KG1 (cell line): Measurements from ENCODE around the gene OR52N5.

ENCODE experiments used
- DNase-seq: peaks from one replicate; lab custom pipeline; 2025; lab: John Stamatoyannopoulos, UW

Gene OR52N5

DNA sequence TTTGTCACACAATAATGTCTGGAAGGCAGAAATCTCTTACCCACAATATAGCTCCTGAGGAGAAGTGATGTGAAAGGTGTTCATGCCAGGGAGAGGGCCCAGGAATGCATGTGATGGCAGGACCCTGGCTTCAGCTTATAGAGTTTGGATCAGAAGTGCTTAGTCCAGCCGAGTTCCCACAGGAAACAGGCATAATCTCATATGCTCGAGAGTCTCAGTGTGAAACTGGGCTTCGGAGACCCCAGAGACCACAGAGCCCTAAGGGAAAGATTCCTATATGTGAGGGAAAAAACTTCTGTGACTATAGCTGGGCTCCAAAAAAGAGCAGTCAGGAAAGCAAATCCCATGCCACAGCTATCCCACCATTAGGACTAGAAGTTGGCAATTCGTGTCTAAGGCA lies at the start of gene OR52N5:
TSS of gene OR52N5 (minus strand) at position 101 of the 400 bp plus-strand sequence. CDS start 4,721 bp downstream, outside the sequence.
- DNase-seq: no peak

DNA sequence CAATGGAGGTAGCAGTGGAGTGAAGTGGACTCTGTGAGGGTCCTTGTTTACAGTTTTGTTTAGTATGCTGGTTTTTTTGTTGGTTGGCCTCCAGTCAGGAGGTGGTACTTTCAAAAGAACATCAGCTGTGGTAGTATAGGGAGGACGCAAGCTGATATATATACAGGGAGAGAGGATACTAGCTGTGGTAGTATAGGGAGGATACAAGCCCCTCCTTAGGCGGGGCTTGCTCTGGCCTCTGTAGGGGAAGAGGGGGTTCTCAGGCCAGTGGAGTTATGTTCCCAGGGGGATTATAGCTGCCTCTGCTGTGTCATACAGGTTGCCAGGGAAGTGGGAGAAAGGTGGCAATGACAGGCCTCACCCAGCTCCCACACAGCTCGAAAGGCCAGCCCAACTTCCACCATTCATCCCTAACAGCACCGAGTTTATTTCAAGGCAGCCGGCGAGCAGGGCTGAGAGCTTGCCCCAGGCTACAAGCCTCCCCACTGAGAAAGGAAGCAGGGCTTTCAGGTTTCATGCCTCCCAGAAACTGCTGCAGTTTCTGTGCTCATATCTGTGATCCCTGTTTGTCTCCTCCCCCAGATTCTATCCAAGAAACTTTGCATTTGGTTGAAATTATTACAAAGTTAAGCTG lies 48.2 kb upstream of the OR52N5 start:
- no peak for DNase-seq

DNA sequence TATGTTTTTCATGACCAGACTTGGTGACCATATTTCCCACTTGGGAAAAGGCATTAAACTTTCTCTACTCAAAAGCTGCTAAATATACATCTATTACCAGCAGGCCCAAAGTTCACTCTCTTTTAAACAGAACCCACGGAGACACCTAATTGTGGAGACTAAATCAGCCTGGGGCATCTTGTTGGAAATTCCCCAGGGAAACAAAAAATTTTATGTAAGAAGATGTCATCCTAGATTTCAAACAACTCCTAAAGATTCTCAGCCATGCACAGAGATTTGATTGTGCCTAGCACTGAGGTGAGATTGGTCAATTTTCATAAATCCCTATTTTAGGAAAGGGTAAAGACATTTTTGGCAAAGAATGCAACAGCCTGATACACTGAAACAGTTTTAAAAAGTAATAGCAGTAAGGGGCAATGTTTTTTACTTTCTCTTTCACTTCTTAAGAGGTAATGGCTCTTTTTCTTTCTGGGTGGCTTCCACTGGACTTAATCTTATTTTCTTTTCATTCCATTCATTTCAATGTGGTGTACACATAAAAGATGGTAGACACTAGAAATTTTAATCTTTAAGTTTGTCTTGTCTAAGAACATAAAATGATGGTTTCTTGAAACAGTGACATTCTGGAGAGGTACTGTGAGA lies 35.2 kb upstream of the OR52N5 start:
- no peak for DNase-seq

DNA sequence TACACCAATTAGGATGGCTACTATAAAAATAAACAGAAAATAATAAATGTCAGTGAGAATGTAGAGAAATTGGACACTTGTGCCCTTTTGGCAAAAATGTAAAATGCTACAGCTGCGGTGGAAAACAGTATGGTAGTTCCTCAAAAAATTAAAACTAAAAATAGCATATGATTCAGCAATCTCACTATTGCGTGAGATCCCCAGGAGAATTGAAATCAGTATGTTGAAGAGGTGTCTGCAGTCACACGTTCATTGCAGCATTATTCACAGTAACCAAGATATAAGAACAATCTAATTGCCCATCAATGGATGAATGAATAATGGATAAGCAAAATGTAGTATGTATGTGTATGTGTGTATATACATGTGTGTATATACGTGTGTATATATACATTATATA lies 32.4 kb upstream of the OR52N5 start:
- no peak for DNase-seq

DNA sequence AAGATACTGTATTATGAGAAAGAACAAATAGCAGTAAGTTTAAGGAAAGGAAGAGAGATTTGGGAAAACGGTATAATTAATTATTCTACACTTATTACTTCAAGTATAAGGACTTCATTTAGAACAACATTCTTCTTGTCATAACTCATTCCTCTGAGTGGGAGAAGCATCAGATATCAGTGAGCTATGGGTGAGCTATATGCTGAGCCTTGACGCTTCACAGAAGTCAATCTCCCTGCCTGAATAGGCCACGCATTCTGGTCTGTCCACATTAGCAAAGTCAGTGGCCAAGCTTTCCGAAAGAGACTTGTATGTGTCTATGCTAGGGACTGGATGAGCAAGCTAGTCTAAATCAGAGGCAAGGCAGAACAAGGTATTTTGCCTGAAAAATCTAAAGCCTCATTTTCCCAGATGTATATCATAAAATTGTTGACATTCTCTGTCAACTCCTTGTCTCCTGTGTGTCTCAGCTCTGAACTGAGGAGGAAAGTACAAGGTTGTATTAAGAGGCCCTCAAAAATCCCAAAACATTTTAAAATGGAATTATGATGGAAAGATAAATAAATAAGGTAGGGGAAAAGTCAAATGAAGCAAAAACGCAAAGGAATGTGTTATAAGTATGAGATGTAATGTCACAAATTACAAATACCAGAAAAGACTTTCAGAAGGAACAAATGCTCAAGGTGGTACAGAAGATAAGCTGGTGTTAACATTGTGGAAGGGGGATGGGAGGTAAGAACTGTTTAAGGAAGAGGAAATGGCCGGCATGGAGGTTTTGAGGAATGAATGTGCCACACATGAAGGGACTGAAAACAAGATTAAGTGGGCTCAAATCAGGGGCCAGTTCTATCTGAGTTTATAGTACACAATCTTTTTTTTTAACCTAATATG lies 27.0 kb upstream of the OR52N5 start:
- DNase-seq: no peak

DNA sequence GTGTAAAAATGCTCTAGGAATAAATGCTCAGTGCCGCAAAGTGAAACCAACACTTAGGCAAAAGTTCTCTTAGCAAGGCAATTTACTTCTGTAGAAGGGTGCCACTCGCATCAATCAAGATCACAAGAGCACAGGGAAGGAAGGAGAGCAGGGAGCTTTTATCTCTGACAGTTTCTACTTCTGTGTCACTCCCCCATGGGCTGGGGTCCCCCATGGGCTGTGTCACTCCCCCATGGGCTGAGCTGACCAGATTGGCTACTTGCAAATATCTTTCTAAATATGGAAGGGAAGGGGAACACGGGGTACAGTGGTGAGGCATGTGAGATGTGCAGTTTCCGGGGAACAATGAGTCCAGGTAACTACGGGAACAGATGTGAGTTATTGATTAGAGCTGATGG lies 26.0 kb upstream of the OR52N5 start:
- DNase-seq: no peak

DNA sequence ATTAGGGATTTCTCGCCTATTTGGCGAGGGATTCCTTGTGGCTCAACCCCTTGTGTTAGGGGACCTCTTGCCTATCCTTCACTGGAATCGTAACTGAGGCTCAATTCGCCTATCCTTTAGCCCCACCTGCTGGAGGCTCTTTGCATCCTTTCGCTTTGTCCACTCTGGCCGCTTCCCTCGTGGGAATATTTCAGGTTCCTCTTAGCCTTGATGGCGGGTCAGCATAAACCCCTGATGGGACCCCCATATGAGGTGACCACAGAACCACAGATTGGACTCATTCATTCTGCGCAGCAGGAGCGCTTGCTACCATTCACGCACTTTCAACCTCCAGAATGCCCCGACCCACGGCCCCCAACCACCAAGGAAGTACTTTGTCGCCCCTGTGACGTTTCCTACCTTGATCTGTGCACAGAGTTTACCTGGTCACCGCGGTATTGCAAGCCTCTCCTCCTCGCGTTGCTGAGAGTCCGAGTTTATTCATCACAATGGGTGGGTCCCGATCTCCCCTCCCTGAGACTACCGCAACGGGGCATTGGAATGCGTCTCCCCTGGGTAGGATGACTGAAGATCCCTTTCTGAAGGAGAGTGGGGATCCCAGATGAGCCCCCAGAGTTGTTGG lies 25.5 kb upstream of the OR52N5 start, which contains the start of gene OR52N2:
TSS of gene OR52N2 (plus strand) at position 425 of the 622 bp plus-strand sequence. CDS start 11,412 bp downstream, outside the sequence.
- peak; percentile 59 for DNase-seq

DNA sequence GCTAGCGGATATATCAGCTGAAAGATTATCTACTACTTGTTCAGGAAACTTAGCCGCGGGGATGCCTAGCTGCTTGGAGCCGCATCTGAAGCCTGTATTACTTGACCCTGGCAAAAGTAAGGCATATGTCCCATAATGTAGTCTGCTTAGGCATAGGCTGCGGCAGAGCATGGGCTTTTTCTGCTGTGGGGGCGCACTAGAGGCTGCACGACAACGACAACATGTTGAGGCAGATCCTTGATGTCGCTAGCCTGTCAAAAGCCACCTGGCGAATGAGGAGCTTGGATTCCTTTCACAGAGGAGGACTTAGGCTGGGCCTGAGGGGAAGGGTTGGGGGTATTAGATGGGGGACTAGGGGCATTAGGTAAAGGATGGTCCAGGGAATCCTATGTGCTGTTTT lies 24.4 kb upstream of the OR52N5 start:
- no peak for DNase-seq

DNA sequence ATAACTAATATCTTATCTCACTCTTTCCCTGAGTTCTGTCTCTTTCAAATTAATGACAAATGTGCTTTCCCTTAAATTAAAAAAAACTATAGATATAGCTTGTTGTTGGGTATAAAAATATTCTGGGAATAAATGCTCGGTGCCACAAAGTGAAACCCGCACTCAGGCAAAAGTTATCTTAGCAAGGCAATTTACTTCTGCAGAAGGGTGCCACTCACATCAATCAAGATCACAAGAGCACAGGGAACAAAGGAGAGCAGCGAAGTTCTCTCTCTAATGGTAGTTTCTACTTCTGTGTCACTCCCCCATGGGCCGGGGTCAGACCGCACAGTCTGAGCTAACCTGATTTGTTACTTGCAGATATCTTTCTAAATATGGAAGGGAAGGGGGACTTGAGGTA lies 20.8 kb upstream of the OR52N5 start:
- DNase-seq: no peak

DNA sequence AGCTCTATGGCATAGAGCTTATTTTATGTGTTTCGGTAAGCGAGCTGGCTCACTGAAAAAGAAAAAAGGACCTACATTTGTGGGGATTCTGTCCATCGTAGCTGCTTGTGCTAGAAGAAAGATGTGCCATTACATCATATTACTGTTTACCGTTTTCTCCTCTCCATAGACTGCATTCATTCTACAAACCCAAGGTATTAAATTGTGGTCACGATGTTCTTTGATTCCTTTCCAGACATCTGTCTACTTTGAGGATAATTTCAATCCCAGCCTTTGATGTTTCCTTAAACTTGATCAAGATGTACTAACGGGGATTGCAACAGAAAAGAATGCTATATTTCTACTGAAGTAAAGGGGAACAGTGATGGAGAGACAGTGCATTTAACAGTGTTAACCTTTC lies 13.4 kb upstream of the OR52N5 start:
- DNase-seq: no peak

DNA sequence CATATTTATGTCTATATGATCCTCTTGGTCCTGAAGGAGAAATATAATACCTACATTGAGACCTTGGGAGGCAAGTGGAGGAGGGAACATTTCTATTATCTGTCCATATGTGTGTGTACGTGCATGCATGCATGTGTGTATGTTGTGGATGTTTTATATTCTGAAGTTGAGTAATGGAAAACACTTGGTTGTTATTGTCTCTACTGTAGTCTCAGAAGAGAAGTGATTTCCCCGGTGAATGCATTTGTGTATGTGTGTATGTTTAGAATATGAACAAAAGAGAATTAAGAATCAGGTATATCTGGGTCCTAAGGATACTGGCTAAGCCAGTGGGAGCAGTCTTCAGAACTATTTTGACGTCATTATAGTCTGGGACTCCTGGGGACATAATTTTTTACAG lies 8.0 kb upstream of the OR52N5 start, which contains the start of gene OR52N1:
TSS of gene OR52N1 (minus strand) at position 101 of the 400 bp plus-strand sequence. CDS start 2,449 bp downstream, outside the sequence.
- DNase-seq: no peak

DNA sequence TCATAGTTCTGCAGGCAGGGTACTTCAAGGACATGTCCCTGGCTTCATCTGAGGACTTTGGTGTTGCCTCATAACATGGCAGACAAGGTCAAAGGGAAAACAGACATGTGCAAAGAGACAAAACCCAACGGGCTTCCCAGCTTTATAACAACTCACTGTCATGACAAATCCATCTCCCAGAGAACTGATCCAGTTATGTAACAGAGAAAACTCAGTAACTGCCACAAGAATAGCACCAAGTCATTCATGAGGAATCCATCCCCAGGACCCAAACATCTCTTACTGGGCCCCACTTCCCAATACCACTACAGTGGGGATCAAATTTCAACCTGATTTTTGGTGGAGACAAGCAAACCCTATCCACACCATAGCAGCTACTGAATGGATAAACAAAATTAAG lies 16.1 kb downstream of the OR52N5 start:
- no peak for DNase-seq

DNA sequence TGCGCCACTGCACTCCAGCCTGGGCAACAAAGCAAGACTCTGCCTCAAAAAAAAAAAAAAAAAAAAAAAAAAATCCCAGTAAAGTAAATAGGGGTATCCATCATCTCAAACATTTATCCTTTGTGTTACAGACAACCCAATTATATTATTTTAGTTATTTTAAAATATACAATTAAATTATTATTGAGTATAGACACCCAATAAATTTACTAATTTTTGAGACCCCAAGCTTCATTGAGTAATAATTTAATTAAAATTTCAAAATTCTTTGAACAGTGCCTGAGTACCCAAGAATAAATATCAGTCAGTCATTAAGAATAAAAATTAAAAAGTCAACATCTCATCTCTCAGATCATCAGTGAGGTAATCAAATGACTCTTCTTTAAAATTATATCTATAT lies 29.2 kb downstream of the OR52N5 start, which contains the start of gene OR52N4:
TSS of gene OR52N4 (plus strand) at position 301 of the 400 bp plus-strand sequence. CDS start 498 bp downstream, outside the sequence.
- DNase-seq: no peak

DNA sequence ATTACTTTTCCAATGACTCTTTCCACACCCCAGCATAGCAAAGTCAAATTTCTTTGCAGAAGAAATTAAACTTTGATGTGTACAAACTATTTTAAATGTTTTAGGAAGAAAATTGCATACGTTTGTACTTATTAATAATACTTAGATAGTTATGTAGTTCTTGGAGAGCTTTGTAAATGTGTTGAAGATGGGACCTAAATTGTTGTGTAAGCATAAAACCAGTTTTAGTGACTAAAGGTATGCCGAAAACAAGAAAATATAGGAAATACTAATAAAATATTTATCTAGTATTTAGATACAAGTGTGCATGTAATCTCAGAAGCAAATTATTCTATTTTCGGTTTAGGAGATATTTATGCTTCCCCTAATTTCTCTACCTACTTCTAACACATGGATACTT lies 33.3 kb downstream of the OR52N5 start:
- no peak for DNase-seq

DNA sequence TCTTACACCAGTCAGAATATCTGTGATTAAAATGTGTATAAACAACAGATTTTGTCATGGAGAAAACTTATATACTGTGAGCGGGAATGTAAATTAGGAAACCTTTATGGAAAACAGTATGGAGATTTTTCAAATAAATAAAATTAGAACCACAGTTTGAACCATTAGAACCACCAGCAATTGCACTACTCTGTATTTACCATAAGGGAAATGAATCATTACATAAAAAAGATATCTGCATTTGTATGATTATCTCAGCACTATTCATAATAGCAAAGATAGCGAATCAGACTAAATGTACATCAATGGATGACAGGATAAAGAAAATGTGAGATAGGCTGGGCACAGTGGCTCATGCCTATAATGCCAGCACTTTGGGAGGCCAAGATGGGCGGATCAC lies 36.5 kb downstream of the OR52N5 start:
- DNase-seq: no peak

DNA sequence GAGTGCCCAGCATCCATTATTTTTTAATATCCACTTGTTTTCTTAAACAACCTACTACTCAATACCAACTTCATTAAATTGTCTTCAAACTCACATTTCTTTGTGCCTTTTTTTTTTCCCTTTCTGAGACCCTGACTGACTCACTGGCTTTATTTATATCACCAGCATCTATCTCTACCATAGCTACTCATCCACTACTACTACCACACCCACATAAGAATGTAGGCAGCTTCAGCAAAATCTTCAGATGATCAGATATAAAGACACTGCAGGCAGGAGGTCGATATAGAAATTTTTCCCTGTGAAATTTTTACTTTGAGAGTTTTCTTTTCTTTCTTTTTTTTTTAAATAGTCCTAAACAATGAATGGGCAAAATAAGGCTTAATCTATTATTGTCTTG lies 44.7 kb downstream of the OR52N5 start:
- DNase-seq: no peak

DNA sequence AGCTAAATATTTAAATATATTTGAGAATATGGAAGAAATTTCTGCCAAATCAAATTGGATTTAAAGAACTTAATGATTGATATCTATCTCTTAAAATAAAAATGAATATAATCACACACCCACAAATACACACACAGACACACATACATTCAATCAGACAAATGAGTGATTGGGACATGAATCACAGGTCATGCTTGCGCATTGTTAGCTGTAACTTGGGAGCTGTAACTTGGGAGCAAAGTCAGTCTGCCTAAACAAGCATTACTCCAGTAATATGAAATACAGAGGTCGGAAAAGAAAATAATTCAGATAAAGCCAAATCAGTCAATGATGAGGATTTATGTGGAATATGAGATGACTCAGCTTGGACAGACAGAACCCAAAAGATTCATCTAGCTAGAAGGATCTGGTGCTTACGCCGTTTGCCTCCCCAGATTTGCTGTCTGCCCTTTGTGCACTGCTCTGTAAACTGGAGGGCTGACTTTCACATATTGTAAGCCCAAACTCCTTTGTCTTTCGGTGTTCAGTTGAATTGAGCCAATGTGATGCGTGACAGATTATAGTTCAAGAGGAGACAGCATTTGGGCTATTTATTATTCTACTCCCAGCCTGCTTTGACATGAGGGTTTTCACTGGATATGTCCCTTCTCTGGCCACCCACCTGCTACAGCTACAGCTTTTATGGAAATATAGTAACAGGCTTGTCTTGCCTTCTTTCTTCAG lies 45.3 kb downstream of the OR52N5 start:
- no peak for DNase-seq

DNA sequence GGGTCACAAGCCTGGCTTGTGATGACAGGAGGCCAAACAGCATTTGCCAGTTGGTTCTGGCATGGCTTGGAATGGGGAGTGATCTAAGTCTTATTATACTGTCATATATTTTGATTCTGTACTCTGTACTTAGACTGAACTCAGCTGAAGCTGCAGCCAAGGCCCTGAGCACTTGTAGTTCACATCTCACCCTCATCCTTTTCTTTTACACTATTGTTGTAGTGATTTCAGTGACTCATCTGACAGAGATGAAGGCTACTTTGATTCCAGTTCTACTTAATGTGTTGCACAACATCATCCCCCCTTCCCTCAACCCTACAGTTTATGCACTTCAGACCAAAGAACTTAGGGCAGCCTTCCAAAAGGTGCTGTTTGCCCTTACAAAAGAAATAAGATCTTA lies 46.1 kb downstream of the OR52N5 start:
- DNase-seq: no peak

DNA sequence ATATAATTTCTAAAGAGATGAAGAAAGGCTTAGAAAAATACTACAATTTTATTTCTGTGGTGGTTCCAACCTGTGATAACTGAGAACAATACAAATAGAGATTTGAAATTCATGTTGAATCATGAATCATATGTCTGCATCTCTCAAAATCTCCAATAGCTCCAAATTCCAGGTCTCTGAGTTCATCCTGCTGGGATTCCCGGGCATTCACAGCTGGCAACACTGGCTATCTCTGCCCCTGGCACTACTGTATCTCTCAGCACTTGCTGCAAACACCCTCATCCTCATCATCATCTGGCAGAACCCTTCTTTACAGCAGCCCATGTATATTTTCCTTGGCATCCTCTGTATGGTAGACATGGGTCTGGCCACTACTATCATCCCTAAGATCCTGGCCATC lies 46.8 kb downstream of the OR52N5 start, which contains the start of gene OR56B1:
TSS of gene OR56B1 (plus strand) at position 53 of the 400 bp plus-strand sequence. CDS start at position 122, 69 bp downstream.
- no peak for DNase-seq

DNA sequence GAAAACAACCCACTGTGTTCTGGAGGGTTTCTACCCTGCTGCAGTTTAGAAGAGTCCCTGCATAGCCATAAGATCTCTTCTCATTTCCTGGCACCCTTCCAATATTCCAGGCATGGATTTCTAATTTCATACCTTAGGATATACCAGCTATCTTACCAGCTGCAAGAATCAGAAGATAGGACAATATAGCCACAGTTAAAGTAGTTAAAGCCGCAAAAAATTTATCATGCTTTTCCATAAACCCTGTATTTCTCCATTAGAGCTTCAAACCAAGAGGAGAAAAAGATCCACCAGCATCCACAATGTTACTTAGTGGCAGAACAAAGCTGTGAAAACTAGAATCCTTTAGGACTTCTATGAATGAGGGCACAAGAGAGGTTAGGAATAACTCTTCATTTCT lies 55.5 kb downstream of the OR52N5 start:
- DNase-seq: no peak

DNA sequence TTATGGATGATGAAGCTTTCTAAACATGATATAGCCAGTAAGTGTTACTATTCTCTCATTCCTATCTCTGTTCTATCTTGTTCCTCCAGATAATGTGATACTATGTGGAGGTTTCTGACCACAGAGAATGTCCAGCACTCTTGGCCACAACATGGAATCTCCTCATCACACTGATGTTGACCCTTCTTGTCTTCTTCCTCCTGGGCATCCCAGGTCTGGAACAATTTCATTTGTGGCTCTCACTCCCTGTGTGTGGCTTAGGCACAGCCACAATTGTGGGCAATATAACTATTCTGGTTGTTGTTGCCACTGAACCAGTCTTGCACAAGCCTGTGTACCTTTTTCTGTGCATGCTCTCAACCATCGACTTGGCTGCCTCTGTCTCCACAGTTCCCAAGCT lies 56.8 kb downstream of the OR52N5 start:
- DNase-seq: no peak
